Measurements from ENCODE around the gene COBL.
"Not testable (repeated sequence)": the region's sequence is repeated elsewhere in the genome, so short reads cannot be mapped to it uniquely, and the experiment has no call there.

Gene COBL

GRCh38 chr7:51228386-51228958 lies 88.1 kb downstream of the COBL start:
- DNase-seq = no peak

- no peak for DNase-seq
These were observed 88.7 kb downstream of the COBL start for GRCh38 chr7:51227861-51228260.

- DNase-seq = no peak
These were observed 89.6 kb downstream of the COBL start for GRCh38 chr7:51226916-51227535.

GRCh38 chr7:51226063-51226755 lies 90.4 kb downstream of the COBL start:
- no peak for DNase-seq

- peak; percentile 77 for DNase-seq
These were observed 91.6 kb downstream of the COBL start for GRCh38 chr7:51224811-51225595.

GRCh38 chr7:51223505-51223904 lies 93.1 kb downstream of the COBL start:
- no peak for DNase-seq

- no peak for DNase-seq
These were observed 93.7 kb downstream of the COBL start for GRCh38 chr7:51222916-51223315.

- no peak for DNase-seq
These were observed 96.4 kb downstream of the COBL start for GRCh38 chr7:51220226-51220625.

- DNase-seq = no peak
These were observed 97.2 kb downstream of the COBL start for GRCh38 chr7:51219261-51219988.

- no peak for DNase-seq
These were observed 98.8 kb downstream of the COBL start for GRCh38 chr7:51217804-51218203.

GRCh38 chr7:51214098-51214497 lies 102.5 kb downstream of the COBL start:
- no peak for DNase-seq

GRCh38 chr7:51213618-51214017 lies 103.0 kb downstream of the COBL start:
- no peak for DNase-seq

- no peak for DNase-seq
These were observed 105.8 kb downstream of the COBL start for GRCh38 chr7:51210766-51211165.

GRCh38 chr7:51209426-51209825 lies 107.2 kb downstream of the COBL start:
- no peak for DNase-seq

- not testable (repeated sequence) for DNase-seq
These were observed 108.5 kb downstream of the COBL start for GRCh38 chr7:51208125-51208524.

- peak; percentile 98 for DNase-seq
These were observed 118.0 kb downstream of the COBL start for GRCh38 chr7:51198654-51199053.

- no peak for DNase-seq
These were observed 125.6 kb downstream of the COBL start for GRCh38 chr7:51190969-51191368.

- no peak for DNase-seq
These were observed 126.8 kb downstream of the COBL start for GRCh38 chr7:51189777-51190176.

GRCh38 chr7:51188987-51189386 lies 127.6 kb downstream of the COBL start:
- DNase-seq = no peak

- no peak for DNase-seq
These were observed 128.7 kb downstream of the COBL start for GRCh38 chr7:51187941-51188340.

- DNase-seq = no peak
These were observed 130.1 kb downstream of the COBL start for GRCh38 chr7:51186531-51186930.

- no peak for DNase-seq
These were observed 133.9 kb downstream of the COBL start for GRCh38 chr7:51182636-51183166.

GRCh38 chr7:51180092-51180491 lies 136.5 kb downstream of the COBL start:
- DNase-seq = no peak
